HepG2 (cell line): ENCODE measurements around the gene SUPV3L1. TPM values are rescaled to one million over a fixed set of nuclear protein-coding genes. Genes with fewer than 3 reads are reported as not detected.

Experiments
- EED ChIP-seq: sonication (generic); formaldehyde crosslinking; IDR thresholded peaks from 2 replicates; pipeline ENCODE4 v1.5.0; 2020; ENCODE audit warnings: mild to moderate bottlenecking, missing genetic modification reagents
- HIVEP1 ChIP-seq: sonication (generic); formaldehyde crosslinking; IDR thresholded peaks from 2 replicates; pipeline ENCODE4 v1.4.0; 2020; ENCODE audit warnings: mild to moderate bottlenecking, missing genetic modification reagents
- KDM2A ChIP-seq: sonication (generic); formaldehyde crosslinking; IDR thresholded peaks from 2 replicates; pipeline ENCODE4 v1.4.0; 2020; ENCODE audit warnings: low read depth, missing genetic modification reagents, borderline replicate concordance
- KLF6 ChIP-seq: IDR thresholded peaks from 2 replicates; pipeline ENCODE4 v1.8.0; 2016; ENCODE audit warnings: missing biosample characterization, missing genetic modification reagents
- MAFK ChIP-seq, 2 experiments: IDR thresholded peaks in 1 of 2; conservative IDR thresholded peaks in 1 of 2; 2 replicates each; pipeline ENCODE4 v1.6.1; 2011; ENCODE audit warnings: improper control_type of control experiment in 2 of 2, low read length in 2 of 2
- MTF1 ChIP-seq: sonication (generic); formaldehyde crosslinking; IDR thresholded peaks from 2 replicates; pipeline ENCODE4 v1.5.0; 2020; ENCODE audit warnings: missing genetic modification reagents
- PBX3 ChIP-seq: sonication (generic); formaldehyde crosslinking; IDR thresholded peaks from 2 replicates; pipeline ENCODE4 v1.8.1; 2023; ENCODE audit warnings: missing genetic modification reagents, inconsistent platforms, borderline replicate concordance
- PRMT3 ChIP-seq: sonication (generic); formaldehyde crosslinking; IDR thresholded peaks from 2 replicates; pipeline ENCODE4 v1.8.1; 2022; ENCODE audit warnings: low read depth, mild to moderate bottlenecking, moderate library complexity, missing genetic modification reagents, borderline replicate concordance
- SIX1 ChIP-seq: sonication (generic); formaldehyde crosslinking; IDR thresholded peaks from 2 replicates; pipeline ENCODE4 v1.4.0; 2020; ENCODE audit warnings: missing genetic modification reagents, borderline replicate concordance
- TRAFD1 ChIP-seq: sonication (generic); formaldehyde crosslinking; IDR thresholded peaks from 2 replicates; pipeline ENCODE4 v1.5.1; 2020; ENCODE audit warnings: missing genetic modification reagents, mild to moderate bottlenecking, borderline replicate concordance
- YEATS4 ChIP-seq: sonication (generic); formaldehyde crosslinking; IDR thresholded peaks from 2 replicates; pipeline ENCODE4 v1.4.0; 2020; ENCODE audit warnings: missing genetic modification reagents, borderline replicate concordance
- ZNF260 ChIP-seq: sonication (generic); formaldehyde crosslinking; IDR thresholded peaks from 2 replicates; pipeline ENCODE4 v1.4.0; 2020; ENCODE audit warnings: missing genetic modification reagents, low read depth, mild to moderate bottlenecking, borderline replicate concordance
- ZNF318 ChIP-seq: sonication (generic); formaldehyde crosslinking; IDR thresholded peaks from 2 replicates; pipeline ENCODE4 v1.4.0; 2020; ENCODE audit warnings: mild to moderate bottlenecking, missing genetic modification reagents
- ZNF331 ChIP-seq: sonication (generic); formaldehyde crosslinking; IDR thresholded peaks from 2 replicates; pipeline ENCODE4 v1.4.0; 2020; ENCODE audit warnings: missing genetic modification reagents
- ZNF350 ChIP-seq: sonication (generic); formaldehyde crosslinking; IDR thresholded peaks from 2 replicates; pipeline ENCODE4 v1.4.0; 2020; ENCODE audit warnings: mild to moderate bottlenecking, low read depth, missing genetic modification reagents, borderline replicate concordance
- ZNF550 ChIP-seq: sonication (generic); formaldehyde crosslinking; IDR thresholded peaks from 2 replicates; pipeline ENCODE4 v1.4.0; 2020; ENCODE audit warnings: mild to moderate bottlenecking, missing genetic modification reagents, borderline replicate concordance
- ZNF552 ChIP-seq: sonication (generic); formaldehyde crosslinking; IDR thresholded peaks from 2 replicates; pipeline ENCODE4 v1.9.0; 2022; ENCODE audit warnings: missing genetic modification reagents, mild to moderate bottlenecking, borderline replicate concordance
- polyA plus RNA-seq, 8 experiments: library from polyadenylated mRNA; depleted of rRNA in 3 of 8; stranded (reverse) in 7 of 8; unstranded in 1 of 8; fragments of >200 nt; fragmentation: Illumina TruSeq in 4 of 8; extraction: Trizol in 4 of 8; gene quantifications; 2 replicates each; pipeline versions ENCODE4 v1.2.1 to v1.2.3, GENCODE V29; 2011 to 2016; ENCODE audit warnings: low read depth in 4 of 8, missing spikeins in 1 of 8, mixed read lengths in 1 of 8; ENCODE audit not compliant: insufficient read depth in 1 of 8
- total RNA-seq, 5 experiments: library from RNA; depleted of rRNA; stranded (reverse); fragments of >200 nt; fragmentation: Illumina TruSeq; extraction: Trizol; gene quantifications; 2 replicates each; pipeline ENCODE4 v1.2.3, GENCODE V29; 2016; ENCODE audit warnings: low read depth in 1 of 5

Gene SUPV3L1
- total and polyA plus RNA-seq, 2 of the 13 experiments (the other 11 are each of a cell fraction or from before 2014, with no cell fraction given): 28.8 to 45.7 TPM

GRCh38 chr10:69179743-69180524 is at the start of gene SUPV3L1 (continued):
- TF ChIP-seq PBX3 (CRISPR knock-in tag) (no peak), PRMT3 (CRISPR knock-in tag) (no peak), SIX1 (CRISPR knock-in tag) (no peak), ZNF552 (CRISPR knock-in tag) (no peak), ZNF550 (CRISPR knock-in tag) (no peak), KDM2A (CRISPR knock-in tag) (peak; percentile 94), TRAFD1 (no peak), MTF1 (no peak), ZNF260 (CRISPR knock-in tag) (0 out of 2 replicates have a peak, but pooled peaks have one; percentile 78), ZNF350 (CRISPR knock-in tag) (peak; percentile 73; the same call in 1 of the 2 replicates), MAFK (conservative IDR thresholded peaks at IDR 0.05 in 1 of 2, IDR thresholded peaks at IDR 0.05 in 1 of 2; ENCODE audit: low read length in 2 of 2) (peak in 1 of 2 experiments; percentile 48; a peak in 1 of 4 replicates), HIVEP1 (CRISPR knock-in tag) (no peak), YEATS4 (CRISPR knock-in tag) (peak; percentile 96), KLF6 (CRISPR knock-in tag) (no peak), ZNF331 (CRISPR knock-in tag) (no peak; the same call in 1 of the 2 replicates), EED (CRISPR knock-in tag) (no peak), ZNF318 (CRISPR knock-in tag) (no peak)
